Measurements from ENCODE around the gene METTL23.

DNA sequence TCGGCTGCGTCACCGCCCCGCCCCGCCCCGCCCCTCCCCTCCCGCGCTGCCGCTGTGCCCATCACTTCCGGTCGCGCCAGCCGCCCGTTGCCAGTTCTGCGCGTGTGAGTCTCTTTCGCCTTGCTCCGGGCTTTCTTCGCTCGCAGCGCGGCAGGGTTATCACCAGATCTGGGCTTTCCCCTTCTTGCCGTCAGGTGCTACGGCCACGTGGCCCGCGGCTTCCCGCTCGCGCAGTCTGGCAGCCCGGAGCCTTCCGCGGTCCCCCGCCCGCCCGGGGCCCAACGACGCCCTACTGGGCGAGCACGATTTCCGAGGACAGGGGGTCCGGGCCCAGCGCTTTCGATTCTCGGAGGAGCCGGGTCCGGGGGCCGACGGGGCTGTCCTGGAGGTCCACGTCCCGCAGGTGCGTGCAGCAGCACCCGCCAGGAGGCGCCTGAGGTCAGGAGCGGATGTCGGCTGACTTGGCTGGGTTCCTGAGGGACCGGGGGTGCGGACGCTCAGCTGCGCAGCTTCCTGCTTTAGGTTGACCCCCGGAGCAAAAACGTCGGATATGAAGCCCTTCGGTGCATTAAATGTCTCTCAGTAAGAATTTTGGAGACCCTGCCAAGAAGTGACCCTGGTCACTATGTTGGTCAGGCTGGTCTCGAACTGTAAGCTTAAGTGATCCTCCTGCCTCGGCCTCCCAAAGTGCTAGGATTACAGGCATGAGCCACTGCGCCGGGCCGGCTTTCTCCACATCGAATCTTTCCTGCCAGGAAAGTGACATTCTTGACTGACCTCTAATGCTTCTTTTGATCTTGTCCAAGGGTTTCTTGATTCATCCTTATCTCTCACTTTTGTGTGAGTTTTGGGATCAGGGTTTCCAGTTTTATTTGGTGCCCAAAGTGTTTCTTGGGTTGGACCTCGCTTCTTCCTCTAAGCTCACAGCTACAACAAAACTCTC lies at the start of gene METTL23:
- TF ChIP-seq, protein P1, sequence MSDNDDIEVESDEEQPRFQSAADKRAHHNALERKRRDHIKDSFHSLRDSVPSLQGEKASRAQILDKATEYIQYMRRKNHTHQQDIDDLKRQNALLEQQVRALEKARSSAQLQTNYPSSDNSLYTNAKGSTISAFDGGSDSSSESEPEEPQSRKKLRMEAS (IDR thresholded peaks at IDR 0.05), result peak; percentile 89
- TF ChIP-seq, protein P2, sequence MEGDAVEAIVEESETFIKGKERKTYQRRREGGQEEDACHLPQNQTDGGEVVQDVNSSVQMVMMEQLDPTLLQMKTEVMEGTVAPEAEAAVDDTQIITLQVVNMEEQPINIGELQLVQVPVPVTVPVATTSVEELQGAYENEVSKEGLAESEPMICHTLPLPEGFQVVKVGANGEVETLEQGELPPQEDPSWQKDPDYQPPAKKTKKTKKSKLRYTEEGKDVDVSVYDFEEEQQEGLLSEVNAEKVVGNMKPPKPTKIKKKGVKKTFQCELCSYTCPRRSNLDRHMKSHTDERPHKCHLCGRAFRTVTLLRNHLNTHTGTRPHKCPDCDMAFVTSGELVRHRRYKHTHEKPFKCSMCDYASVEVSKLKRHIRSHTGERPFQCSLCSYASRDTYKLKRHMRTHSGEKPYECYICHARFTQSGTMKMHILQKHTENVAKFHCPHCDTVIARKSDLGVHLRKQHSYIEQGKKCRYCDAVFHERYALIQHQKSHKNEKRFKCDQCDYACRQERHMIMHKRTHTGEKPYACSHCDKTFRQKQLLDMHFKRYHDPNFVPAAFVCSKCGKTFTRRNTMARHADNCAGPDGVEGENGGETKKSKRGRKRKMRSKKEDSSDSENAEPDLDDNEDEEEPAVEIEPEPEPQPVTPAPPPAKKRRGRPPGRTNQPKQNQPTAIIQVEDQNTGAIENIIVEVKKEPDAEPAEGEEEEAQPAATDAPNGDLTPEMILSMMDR (IDR thresholded peaks at IDR 0.05; ENCODE audit: control extremely low read depth in 1 of 3, insufficient read depth in 1 of 3, low read depth in 1 of 3, low read length in 3 of 3), result peak; percentile 58 to 68 (median 67)
